K562 treated with DMSO at 1 percent for 48 hours (cell line): ENCODE measurements around the gene CYYR1. TPM values are rescaled to one million over a fixed set of nuclear protein-coding genes. Genes with fewer than 3 reads are reported as not detected.

Source experiments
- total RNA-seq: library from RNA; unstranded; fragments of 300-600 nt; gene quantifications from 2 replicates; pipeline ENCODE4 v1.2.3, GENCODE V29; 2022; ENCODE audit warnings: low replicate concordance; ENCODE audit errors: extremely low read depth

CYYR1 gene
- total RNA-seq = not detected in 2 replicates

GRCh38 chr21:26572702-26573381 lies at the start of gene CYYR1:
Gene CYYR1, minus strand, starts transcription at chr21:26573286. Its CDS starts 346 bp downstream, at chr21:26572940.

